GM18520 (cell line): ENCODE data around the gene EML1.

Experiments
- ATAC-seq: cut with Tn5 transposase; IDR thresholded peaks from one replicate; pipeline ENCODE4 v1.9.1; 2021; ENCODE audit not compliant: unreplicated experiment

The EML1 gene

DNA sequence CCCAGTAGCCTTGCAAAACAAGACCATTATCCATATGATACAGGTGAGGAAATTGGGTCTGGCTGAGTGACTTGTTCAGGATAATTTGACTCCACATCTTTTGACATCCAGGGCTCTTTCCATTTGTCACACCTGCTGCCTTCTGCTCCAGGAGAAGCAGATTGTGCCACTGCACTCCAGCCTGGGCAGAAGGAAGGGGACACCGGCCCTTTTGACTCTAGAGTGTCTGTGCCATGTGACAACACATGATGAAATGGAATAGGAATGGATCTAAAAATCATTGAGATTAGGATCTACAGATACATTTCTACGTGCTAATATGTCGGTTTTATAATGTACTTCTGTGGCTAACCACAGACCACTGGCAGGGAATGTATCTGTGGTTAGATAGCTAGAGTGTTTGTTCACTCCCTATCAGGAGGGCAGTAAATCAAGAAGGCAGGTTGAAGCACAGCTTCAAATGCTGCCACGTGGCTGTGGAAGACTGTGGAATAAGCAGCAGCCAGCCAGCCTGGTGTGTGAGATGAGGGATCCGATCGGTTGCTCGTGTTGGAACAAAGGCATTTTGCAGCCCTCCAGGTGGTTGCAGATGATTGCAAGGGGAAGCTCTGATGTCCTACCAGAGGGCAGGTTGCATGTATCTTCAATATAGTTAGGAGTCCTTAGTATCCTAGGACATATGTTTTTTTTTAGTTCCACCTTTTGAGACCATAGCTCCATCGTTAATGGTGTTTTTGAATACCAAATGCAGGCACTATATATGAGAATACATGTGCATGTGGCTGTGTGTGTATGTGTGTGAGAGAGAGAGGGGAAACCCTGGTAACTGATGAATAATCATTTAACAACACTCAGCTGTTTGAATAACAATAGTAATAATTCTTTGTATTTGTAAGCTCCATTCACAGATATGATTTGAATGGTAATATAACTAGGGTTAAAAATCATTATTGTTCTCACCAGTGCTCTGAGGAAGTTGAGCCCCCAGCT lies 28.6 kb downstream of the EML1 start:
- ATAC-seq: no peak

DNA sequence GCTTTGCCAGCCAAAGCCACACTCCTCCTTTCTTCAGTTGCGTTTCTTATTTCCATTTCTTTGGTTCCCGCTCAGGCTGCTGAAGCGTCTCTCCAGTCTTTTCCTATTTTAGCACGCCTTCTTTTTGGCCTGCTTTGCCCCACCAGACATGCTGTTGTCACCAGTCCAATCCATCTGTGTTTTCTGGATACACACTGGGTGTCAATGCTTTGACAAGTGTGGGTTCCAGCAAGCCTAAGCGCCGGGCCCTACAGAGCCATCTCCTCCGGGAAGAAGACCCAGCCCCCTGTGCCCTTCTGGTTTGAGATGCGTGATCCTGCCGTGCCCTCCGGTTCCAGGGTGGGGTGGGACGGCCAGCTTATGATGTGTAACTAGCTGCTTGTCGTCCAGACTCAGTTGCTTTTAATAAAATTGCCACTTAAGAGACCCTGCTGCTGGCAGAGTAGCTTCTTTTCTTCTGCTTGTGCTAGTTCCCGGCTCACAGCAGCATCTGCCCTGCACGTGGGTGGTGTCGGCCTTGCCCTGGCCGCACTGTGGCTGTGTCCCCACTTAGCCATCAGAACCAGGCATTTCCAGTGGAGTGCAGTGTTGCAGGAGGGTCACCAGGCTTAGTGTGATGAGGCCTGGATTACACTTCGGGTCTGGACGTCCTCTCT lies 29.7 kb downstream of the EML1 start:
- no peak for ATAC-seq

DNA sequence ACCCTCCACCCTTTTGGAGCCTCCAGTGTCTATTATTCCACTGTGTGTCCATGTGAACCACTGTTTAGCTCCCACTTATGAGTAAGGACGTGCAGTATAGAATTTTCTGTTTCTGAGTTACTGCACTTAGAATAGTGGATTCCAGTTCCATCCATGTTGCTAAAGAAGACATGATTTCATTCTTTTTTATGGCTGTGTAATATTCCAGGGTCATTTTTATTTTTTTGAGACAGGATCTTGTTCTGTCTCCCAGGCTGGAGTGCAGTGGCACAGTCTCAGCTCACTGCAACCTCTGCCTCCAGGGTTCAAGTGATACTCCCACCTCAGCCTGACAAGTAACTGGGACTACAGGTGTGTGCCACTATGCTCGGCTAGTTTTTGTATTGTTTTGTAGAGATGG lies 31.6 kb downstream of the EML1 start:
- no peak for ATAC-seq

DNA sequence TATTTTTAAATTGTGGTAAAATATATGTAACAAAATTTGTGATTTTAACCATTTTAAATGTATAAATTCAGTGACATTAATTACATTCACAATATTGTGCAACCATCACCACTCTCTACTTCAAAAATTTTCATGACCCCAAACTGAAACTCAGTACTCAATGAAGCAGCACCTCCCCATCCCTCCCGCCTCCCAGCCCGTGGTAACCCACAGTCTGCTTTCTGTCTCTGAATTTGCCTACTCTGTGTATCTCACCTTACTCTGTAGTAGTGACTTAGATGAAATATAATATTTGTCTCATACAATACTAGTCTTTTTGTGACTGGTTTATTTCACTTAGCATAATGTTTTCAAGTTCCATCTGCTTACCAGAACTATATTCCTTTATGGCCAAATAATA lies 36.2 kb downstream of the EML1 start:
- ATAC-seq: no peak

DNA sequence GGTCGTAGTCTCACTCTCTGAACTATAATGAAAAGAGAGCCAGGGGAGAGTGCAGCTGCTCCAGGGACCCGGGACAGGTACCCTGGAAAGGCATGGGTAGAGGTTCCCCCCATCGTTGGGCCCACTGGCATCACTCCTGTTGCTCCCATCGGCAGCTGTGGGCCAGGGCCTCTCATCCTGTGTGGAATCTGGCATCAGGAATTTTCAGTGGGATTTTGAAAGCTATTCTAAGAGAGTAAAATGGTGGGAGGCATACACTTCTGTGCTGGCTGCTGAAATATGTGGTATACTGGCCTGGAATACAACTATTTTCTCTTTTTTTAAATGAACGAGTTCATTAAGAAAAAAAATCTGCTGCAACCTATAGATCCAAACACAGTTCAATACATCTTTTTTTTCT lies 38.1 kb downstream of the EML1 start:
- no peak for ATAC-seq

DNA sequence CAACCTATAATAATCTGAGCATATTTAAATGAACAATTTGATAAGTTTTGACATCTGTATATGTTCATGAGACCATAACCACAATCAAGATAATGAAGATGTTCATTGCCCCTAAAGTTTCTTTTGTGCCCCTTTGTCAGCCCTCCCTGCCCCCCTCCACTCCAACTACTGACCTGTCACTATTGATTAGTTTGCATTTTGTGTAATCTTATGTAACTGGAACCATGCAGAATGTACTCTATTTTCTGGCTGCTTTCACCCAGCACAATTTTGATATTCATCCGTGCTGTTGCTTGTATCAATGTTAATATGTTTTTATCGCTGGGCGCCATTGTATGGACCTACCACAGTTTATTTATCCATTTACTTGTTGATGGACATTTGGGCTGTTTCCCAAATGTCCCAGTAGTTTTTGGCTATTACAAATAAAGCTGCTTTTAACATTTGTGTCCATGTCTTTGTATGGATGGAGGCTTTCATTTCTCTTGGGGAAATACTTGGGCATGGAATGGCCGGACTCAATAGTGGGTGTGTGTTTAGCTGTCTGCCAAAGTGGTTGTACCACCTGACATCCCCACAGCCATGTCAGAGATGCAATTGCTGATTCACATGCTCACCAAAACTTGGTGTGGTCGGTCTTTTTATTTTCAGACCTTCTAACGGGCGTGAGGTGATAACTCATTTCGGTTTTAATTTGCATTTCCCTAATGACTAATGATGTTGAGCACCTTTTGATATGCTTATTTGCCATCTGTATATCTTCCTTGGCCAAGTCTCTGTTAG lies 38.9 kb downstream of the EML1 start:
- no peak for ATAC-seq

DNA sequence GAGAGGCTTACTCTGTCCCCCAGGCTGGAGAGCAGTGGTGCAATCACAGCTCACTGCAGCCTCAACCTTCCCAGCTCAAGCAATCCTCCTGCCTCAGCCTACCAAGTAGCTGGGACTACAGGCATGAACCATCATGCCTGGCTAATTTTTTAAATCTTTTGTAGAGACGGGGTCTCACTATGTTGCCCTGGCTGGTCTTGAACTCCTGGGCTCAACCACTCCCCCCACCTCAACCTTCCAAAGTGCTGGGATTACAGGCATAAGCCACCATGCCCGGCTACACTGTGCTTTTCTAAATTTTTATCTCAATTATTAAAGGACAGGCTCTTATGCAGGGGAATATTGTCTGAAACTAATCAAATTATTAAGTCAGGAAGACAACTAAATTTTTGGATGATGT lies 44.6 kb downstream of the EML1 start:
- no peak for ATAC-seq

DNA sequence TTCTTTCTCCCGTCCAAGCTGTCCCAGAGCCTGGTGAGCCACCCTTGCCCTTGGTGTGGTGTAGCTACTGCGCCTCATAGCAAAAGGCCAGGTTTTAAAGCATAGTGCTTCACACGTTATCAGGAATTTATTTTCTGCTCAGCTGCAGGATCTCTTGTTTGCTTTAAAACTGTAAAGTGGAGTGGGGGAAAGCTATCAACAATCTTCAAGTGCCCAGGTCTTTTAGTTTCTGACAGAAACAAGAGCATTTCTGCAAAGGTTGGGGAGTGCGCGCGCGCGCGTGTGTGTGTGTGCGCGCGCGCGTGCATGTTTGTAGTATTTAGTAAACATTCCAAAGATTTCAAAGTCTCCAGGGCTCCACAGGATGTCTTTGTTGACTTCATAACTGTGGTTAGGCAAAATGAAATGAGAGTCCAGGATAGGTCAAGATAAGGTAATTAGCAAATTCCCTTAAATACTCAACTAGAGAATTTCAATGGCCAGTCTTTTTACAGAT lies 45.5 kb downstream of the EML1 start:
- no peak for ATAC-seq

DNA sequence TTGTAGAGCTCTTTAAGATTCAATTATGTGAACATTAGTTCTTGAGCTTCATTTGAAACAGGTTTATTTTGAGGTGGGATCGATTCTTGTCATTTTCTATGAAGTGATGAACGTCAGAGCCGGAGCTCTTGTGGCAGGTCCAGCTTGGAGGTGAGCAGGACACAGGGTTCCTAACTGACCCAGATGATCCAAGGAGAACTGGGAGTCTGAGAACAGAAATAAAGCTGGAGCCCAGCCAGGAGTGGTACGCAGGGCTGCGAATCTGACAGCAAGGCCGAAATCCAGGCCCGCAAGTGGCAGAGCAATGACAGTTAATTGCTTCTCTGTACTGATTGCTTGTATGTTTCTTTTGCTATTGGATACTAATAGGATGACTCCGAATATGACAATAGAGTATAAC lies 46.5 kb downstream of the EML1 start:
- no peak for ATAC-seq

DNA sequence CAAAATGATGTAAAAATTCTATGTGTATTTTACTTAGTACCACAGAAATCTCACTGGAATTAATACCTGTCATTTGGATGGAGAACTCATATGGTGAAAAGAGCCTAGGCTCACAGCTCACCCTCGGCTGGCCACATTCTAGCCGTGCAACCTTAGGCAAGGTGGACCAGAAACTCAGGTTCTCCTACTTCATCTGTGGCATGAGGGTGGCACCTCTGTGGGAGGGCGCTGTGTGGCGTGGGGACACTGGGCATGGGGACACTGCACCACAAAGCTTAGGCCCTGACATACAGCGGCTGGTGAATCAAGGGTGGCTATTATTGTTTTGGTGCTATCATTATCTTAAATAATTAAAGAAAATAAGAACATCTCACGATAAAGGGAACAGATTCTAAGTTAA lies 47.1 kb downstream of the EML1 start:
- no peak for ATAC-seq

DNA sequence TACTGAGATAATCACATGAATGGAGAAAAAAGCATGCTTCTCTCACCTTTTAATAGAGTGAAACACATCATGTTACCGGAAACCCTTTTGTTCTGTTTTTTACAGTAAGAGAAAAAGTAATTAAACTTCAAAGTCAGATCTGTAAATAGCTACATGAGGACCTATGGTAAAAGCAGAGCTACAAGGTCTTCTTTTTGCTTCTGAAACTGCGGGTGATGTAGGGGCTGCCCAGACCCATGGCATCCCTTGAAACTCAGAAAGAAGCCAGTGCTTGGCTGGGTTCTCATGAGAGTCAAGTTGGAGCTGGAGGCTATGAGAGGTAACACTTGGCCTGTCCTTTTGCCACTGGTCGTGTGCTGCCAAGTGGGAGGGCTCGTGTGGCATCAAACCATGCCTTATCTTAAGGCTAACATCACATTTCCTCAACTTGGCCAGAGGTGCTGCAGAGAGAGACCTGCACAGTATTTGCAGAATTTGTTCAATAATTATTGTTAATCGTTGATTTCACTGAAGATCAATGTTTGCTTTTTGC lies 47.6 kb downstream of the EML1 start:
- no peak for ATAC-seq

DNA sequence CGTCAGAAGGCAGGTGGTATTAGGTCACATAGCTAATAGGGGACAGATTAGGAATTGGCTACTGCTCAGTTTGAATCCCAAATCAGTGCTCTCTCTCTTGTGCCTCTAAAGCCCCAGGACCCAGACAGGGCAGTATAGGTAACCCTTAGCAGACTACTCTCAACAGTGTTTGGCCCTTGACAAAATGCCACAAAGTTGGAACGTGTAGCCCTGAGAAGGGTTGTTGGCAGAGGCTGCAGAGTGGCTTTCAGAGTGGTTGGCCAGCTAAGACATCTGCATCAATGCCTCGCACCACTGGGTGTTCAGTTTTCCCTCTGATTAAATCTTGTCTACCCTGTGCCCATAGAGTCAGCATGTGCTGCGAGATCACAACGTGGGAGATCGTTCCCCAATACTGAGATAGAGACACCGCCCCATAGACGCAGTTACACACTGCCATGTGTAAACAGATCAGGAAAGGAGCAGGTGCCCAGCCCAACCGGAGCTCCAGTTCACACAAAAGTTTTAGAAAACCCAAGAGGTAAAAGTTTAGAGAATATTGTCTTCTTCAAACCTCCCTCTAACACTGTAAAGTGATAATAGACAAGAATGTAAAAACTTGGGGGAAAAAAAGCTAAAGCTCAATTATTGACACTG lies 48.3 kb downstream of the EML1 start:
- no peak for ATAC-seq

DNA sequence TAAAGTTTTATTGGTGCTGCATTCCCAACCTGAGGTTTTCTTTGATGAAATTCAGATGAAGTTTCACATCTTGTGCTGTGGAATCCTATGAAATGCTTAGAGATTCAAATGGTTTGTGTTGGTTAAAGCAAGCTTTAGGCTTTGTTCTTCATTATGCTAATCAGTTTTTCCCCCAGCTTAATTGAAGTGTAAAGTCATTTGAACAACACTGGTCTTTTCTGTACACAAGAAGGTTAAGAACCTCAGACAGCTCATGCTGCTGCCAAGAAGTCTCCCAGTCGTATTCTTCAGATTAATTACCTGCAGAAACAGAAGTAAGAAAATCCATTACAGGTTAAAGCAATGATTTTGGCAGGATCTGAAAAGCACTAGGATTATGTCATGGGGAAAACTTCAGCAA lies 48.9 kb downstream of the EML1 start:
- ATAC-seq: no peak

DNA sequence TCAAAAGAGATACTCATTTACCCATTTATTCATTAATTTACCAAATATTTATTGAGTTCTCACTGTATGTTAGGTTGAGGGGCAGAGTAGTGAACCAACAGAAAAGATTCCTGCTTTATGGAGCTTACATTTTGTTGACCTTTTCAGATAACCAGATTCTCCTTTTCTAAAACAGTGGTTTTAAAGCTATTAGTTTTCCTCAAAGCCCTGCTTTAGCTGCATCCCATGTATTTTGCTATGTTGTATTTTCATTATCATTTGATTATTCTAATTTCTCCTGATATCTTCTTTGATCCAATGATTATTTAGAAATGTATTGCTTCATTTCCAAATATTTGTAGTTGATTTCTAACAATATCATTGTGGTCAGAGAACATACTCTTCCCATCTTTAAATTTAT lies 53.6 kb downstream of the EML1 start:
- ATAC-seq: no peak

DNA sequence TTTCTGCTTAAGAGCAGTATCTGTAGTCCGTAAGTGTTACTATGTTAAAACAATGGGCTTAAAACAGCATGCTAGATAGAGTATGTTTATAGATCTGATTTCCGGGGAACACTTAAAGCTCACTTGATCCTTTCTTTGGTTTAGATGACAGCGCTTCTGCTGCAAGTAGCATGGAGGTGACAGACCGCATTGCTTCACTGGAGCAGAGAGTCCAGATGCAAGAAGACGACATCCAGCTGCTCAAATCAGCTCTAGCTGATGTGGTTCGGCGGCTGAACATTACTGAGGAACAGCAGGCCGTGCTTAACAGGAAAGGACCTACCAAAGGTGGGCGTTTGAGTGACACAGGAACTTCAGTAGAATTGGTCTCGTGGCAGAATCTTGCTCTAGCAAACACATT lies 57.5 kb downstream of the EML1 start:
- no peak for ATAC-seq

DNA sequence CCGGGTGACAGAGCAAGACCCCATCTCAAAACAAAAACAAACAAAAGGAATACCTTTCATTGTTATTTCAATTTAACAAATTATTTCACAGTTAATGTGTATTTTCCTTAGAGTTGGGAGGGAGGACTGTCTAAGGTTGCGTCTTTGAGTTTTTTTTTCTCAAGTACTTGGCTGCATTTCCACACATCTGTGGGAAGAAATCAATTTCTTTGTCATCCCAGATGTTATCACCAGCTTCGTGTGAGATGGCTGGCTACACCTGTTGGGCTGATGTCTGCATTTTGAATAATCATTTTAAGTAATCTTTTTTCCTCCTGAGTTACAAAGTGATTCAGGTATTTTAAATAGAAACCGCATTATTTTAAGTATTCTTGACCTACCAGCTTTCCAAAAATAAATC lies 59.4 kb downstream of the EML1 start:
- ATAC-seq: no peak

DNA sequence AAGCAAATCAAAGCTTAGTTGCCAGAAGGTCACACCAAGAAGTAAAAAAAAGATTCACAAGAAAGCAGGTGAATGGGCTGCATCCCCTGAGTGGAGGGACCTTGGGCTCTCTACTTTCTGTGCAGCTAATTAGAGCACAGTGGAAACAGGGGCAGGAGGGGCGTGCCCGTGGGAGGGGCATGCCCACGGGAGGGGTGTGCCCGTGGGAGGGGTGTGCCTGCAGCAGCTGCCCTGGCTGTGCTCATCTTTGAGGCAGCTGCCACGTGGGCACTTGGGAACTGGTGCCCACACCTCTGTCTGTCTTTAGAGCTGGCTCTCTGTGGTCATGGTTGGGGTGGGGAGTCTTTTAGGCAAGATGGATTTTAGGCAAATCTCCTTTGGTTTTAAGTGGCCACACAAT lies 60.0 kb downstream of the EML1 start:
- ATAC-seq: no peak

DNA sequence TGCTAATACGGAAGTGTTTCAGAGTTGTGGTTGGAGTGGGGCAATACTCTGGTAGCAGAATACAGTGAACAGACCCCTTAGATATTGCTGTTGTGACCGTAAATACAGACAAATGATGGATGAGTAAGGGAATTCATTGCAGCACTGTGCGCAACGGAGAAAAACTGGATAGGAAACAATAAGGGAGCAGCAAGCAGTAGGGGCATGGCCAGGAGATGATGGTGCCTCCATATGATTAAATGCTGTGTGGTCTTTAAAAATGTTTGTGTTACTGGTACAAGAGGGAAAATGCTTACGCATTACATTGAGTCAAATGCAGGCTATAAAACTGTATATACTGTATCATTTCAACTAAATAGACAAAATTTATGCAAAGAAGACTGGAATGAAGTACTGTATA lies 61.6 kb downstream of the EML1 start:
- ATAC-seq: no peak

DNA sequence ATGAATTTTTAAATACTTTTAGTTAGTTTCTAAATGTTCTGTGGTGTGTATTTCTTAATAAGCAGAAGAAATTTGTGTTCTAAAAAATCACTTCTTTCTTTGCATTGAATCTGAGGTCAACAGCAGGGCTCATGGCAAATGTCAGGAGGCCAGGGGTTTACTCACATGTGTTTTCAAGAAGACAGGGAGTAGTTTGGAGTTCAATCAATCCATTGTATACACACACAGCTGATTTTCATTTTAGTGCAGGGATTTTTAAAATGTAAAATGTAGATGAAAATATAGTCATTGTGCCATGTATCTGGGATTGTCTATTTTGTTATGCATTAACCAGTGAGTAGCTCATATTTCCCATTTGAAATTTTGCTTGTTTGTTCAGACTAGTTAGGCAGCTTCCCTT lies 62.1 kb downstream of the EML1 start:
- no peak for ATAC-seq

DNA sequence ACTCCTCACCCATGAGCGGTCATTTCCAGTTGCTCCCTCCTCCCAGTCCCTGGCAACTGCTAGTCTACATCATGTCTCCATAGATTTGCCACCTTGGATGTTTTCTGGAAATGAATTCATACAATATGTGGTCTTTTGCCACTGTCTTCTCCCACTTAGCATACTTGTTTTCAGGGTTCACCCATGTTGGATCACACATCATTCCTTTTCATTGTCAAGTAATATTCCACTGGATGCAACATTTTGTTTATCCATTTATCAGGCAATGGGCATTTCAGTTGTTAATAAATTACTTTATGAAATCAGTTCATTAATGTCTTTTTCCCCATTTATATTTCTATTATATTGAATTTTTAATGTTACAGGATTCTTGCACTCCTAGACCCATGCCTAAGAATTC lies 64.3 kb downstream of the EML1 start:
- ATAC-seq: no peak

DNA sequence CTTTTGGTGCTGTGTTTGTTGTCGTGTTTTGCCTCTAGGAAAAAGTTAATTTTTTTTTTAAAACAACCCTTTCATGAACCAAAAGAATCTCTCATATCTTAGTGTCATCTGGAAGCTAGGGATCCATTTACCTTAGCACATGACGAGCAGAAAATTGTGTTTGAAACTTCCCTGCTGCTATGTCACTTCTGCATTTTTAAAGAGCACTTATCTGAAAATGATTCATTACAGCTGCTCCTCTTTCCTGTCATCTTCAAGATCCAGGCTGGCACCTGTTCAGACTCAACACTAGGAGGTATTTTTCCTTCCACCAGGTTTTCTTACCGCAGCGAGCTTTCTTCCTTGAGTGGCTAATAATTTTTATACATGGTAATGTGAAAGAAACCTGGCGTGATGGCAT lies 67.0 kb downstream of the EML1 start:
- ATAC-seq: no peak
